MCF 10A (cell line): ENCODE data around the gene UGT2B10. TPM values are rescaled to one million over a fixed set of nuclear protein-coding genes. Genes with fewer than 3 reads are reported as not detected.
"Not testable (repeated sequence)": the region's sequence is repeated elsewhere in the genome, so short reads cannot be mapped to it uniquely, and the experiment has no call there.

Source experiments
- BruUV-seq: library from RNA; stranded (reverse); fragments of 400-500 nt; replicated peaks from 2 replicates; lab custom pipeline; 2021; lab: Mats Ljungman, UMichigan
- CTCF ChIA-PET: fragments of 300-600 bp; sonication (Branson Sonifier 250); formaldehyde crosslinking; extraction: SDS; loops from one replicate; lab custom pipeline; 2021; ENCODE audit warnings: antibody characterized with exemption, inconsistent platforms; lab: Yijun Ruan, JAX
- POLR2A ChIA-PET: fragments of 300-600, 350-650 bp; sonication (Branson Sonifier 250); formaldehyde crosslinking; extraction: SDS; loops from one replicate; lab custom pipeline; 2020; ENCODE audit warnings: antibody characterized with exemption, inconsistent platforms; lab: Yijun Ruan, JAX
- DNase-seq: peaks from one replicate; pipeline ENCODE4 v3.0.0-alpha.2; 2018; ENCODE audit not compliant: unreplicated experiment
- H3K27ac Mint-ChIP-seq: one replicate; pipeline ENCODE4 v1.8.0; 2022; ENCODE audit warnings: mild to moderate bottlenecking, low read depth, mixed read lengths; ENCODE audit not compliant: unreplicated experiment
- H3K27me3 Mint-ChIP-seq: one replicate; pipeline ENCODE4 v1.8.0; 2022; ENCODE audit warnings: mixed read lengths; ENCODE audit not compliant: insufficient read depth, unreplicated experiment
- H3K36me3 Mint-ChIP-seq: one replicate; pipeline ENCODE4 v1.8.0; 2022; ENCODE audit warnings: mild to moderate bottlenecking, moderate library complexity, mixed read lengths; ENCODE audit not compliant: insufficient read depth, unreplicated experiment
- H3K4me1 Mint-ChIP-seq: one replicate; pipeline ENCODE4 v1.8.0; 2022; ENCODE audit warnings: mixed read lengths; ENCODE audit not compliant: insufficient read depth, unreplicated experiment
- H3K4me3 Mint-ChIP-seq: one replicate; pipeline ENCODE4 v1.8.0; 2022; ENCODE audit warnings: mild to moderate bottlenecking, moderate library complexity, mixed read lengths; ENCODE audit not compliant: unreplicated experiment
- H3K9me3 Mint-ChIP-seq: one replicate; pipeline ENCODE4 v1.8.0; 2022; ENCODE audit warnings: mixed read lengths; ENCODE audit not compliant: unreplicated experiment
- intact Hi-C: fragments of 100-400 bp; cut with micrococcal nuclease; formaldehyde crosslinking; loops from 2 replicates; pipeline ENCODE4 v1.14.1; 2022
- total RNA-seq: library from RNA; stranded (reverse); gene quantifications from 2 replicates; pipeline ENCODE4 v1.2.3, GENCODE V29; 2022
- TF ChIP-seq, protein P1 (sequence below): fragments of 200-600 bp; IDR thresholded peaks from one replicate; pipeline ENCODE4 v1.8.0; 2022; ENCODE audit warnings: antibody characterized with exemption, mild to moderate bottlenecking; ENCODE audit not compliant: unreplicated experiment

UGT2B10 gene
- total RNA-seq, 1 experiment from 2014 or later = not detected

- no peak overlapping the region for H3K27ac Mint-ChIP-seq
- ChIA-PET POLR2A (interaction anchor here (0.6 to 0.9 kb wide), 3 partner anchors 36 to 754 kb away, joined by 3 read pairs; no protein-coding TSS in a partner anchor), CTCF (no interaction called here)
- DNase-seq = no peak
- intact Hi-C loops = no loop called here
- TF ChIP-seq, protein P1, sequence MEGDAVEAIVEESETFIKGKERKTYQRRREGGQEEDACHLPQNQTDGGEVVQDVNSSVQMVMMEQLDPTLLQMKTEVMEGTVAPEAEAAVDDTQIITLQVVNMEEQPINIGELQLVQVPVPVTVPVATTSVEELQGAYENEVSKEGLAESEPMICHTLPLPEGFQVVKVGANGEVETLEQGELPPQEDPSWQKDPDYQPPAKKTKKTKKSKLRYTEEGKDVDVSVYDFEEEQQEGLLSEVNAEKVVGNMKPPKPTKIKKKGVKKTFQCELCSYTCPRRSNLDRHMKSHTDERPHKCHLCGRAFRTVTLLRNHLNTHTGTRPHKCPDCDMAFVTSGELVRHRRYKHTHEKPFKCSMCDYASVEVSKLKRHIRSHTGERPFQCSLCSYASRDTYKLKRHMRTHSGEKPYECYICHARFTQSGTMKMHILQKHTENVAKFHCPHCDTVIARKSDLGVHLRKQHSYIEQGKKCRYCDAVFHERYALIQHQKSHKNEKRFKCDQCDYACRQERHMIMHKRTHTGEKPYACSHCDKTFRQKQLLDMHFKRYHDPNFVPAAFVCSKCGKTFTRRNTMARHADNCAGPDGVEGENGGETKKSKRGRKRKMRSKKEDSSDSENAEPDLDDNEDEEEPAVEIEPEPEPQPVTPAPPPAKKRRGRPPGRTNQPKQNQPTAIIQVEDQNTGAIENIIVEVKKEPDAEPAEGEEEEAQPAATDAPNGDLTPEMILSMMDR = no peak
- H3K27me3 Mint-ChIP-seq = no peaks in the 10 kb centered on the region
- H3K9me3 Mint-ChIP-seq = no peaks in the 10 kb centered on the region
- no peak overlapping the region for H3K4me3 Mint-ChIP-seq
- no TSS peak for BruUV-seq
- H3K36me3 Mint-ChIP-seq = no peaks in the 10 kb centered on the region
- no peaks in the 10 kb centered on the region for H3K4me1 Mint-ChIP-seq
Observed at GRCh38 chr4:68797618-68798017, 18.2 kb upstream of the UGT2B10 start.

DNA sequence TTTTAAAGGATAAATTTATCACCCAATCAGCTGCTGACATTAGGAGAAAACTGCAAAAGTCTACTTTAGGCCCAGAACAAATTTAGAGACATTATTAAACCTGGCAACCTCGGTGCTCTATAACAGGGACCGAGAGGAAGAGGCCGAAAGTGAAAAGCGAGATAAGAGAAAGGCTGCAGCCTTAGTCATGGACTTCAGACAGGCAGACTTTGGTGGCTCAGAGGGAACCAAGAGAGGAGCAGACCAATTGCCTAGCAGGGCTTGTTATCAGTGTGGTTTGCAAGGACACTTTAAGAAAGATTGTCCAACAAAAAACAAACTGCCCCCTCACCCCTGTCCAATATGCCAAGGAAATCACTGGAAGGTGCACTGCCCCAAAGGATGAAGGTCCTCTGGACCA lies 12.8 kb upstream of the UGT2B10 start:
- Mint-ChIP-seq H3K9me3 (no peaks in the 10 kb centered on the region), H3K4me1 (no peaks in the 10 kb centered on the region), H3K27me3 (no peaks in the 10 kb centered on the region), H3K27ac (no peak overlapping the region), H3K36me3 (no peaks in the 10 kb centered on the region), H3K4me3 (no peak overlapping the region)
- DNase-seq = no peak
- CTCF ChIA-PET = no interaction called here
- BruUV-seq = no TSS peak
- TF ChIP-seq, protein P1 = no peak
- intact Hi-C loops = no loop called here
- POLR2A ChIA-PET = no interaction called here

DNA sequence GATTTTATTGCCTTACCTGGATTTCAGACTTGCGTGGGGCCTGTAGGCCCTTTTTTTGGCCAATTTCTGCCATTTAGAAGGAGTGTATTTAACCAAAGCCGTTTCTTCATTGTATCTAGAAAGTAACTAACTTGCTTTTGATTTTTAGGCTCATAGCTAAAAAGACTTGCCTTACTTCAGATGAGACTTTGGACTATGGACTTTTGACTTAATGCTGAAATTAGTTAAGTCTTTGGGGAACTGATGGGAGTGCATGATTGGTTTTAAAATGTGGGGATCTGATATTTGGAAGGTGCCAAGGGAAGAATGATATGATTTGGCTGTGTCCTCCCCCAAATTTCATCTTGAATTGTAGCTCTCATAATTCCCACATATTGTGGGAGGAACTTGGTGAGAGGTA lies 7.7 kb upstream of the UGT2B10 start:
- Mint-ChIP-seq H3K27me3 (no peaks in the 10 kb centered on the region), H3K9me3 (no peaks in the 10 kb centered on the region), H3K27ac (no peak overlapping the region), H3K4me1 (no peaks in the 10 kb centered on the region), H3K36me3 (no peaks in the 10 kb centered on the region), H3K4me3 (no peak overlapping the region)
- ChIA-PET CTCF (no interaction called here), POLR2A (no interaction called here)
- TF ChIP-seq, protein P1 = no peak
- BruUV-seq = no TSS peak
- intact Hi-C loops = no loop called here
- no peak for DNase-seq

DNA sequence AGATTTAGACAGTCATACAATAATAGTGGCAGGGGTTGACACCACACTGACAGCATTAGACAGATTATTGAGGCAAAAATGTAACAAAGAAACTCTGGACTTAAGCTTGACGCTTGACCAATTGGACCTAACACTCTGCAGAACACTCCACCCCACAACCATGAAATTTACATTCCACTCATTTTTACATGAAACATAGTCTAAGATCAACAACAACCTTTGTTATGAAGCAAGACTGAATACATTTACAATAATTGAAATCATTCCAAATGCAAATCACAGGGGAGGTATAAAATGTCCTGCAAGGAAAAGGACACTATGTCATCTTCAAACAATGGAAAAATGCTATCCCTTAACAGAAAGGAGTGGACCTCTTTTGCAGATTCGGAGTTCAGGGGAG lies 4.9 kb upstream of the UGT2B10 start:
- BruUV-seq = no TSS peak
- intact Hi-C loops = no loop called here
- CTCF ChIA-PET = interaction anchor here (0.6 kb wide), 1 partner anchor 1917 kb away, joined by 5 read pairs; no protein-coding TSS in a partner anchor

GRCh38 chr4:68816410-68817265 lies 844 bp downstream of the UGT2B10 start:
- H3K4me1 Mint-ChIP-seq, H3K36me3 Mint-ChIP-seq, H3K4me3 Mint-ChIP-seq, POLR2A ChIA-PET, DNase-seq, CTCF ChIA-PET, H3K27me3 Mint-ChIP-seq, BruUV-seq, H3K9me3 Mint-ChIP-seq, intact Hi-C loops, H3K27ac Mint-ChIP-seq: not testable (repeated sequence)

More for the DNA sequence above, 4.9 kb upstream of the UGT2B10 start:
- POLR2A ChIA-PET = no interaction called here
- no peaks in the 10 kb centered on the region for H3K4me1 Mint-ChIP-seq
- H3K9me3 Mint-ChIP-seq = no peaks in the 10 kb centered on the region
- no peak overlapping the region for H3K4me3 Mint-ChIP-seq
- H3K27ac Mint-ChIP-seq = no peak overlapping the region
- H3K27me3 Mint-ChIP-seq = no peaks in the 10 kb centered on the region
- no peaks in the 10 kb centered on the region for H3K36me3 Mint-ChIP-seq
- DNase-seq = no peak
- TF ChIP-seq, protein P1 = no peak
